ENCODE results near the gene OR51Q1. TPM values are rescaled to one million over a fixed set of nuclear protein-coding genes. Genes with fewer than 3 reads are reported as not detected.

The OR51Q1 gene
- not detected in 2 replicates for total RNA-seq (2013; cell fraction: nucleolus; rRNA removed)
- not detected in 2 replicates for total RNA-seq (2014; rRNA removed)
- total RNA-seq (2014; rRNA removed; fragmentation: Illumina TruSeq; extraction: Trizol), result not detected in 2 replicates
- not detected in 2 replicates for total RNA-seq (2021)
- not detected for polyA plus RNA-seq (2011; ENCODE audit: low read depth)
- not detected in 2 replicates for polyA plus RNA-seq (2011; rRNA removed)
- not detected in 2 replicates for polyA plus RNA-seq (2011; cell fraction: cytosol; rRNA removed)
- not detected in 2 replicates for polyA plus RNA-seq (2011; cell fraction: nucleus; rRNA removed)
- not detected in 2 replicates for polyA plus RNA-seq (2012)
- not detected in 2 replicates for polyA plus RNA-seq (2014; fragmentation: Illumina TruSeq; extraction: Trizol)
- polyA plus RNA-seq (2014; fragmentation: Nextera tagmentation; extraction: Ambion mirVana), result not detected
- not detected in 2 replicates for polyA plus RNA-seq (2014; rRNA removed)
- polyA plus RNA-seq (2016; fragmentation: Nextera tagmentation; extraction: Ambion mirVana), result not detected
- polyA minus RNA-seq (2011; rRNA and poly(A)+ RNA removed), result 0.31 TPM in 1 of 2 replicates, not detected in the other
- polyA minus RNA-seq (2011; cell fraction: cytosol; rRNA and poly(A)+ RNA removed), result not detected in 2 replicates
- polyA minus RNA-seq (2011; cell fraction: nucleus; rRNA and poly(A)+ RNA removed), result 0.38 TPM in 1 of 2 replicates, not detected in the other
- Bru-seq, nascent RNA, result not detected
- not detected for BruChase-seq, experiment 1, labeled RNA remaining after a 6-hour chase
- not detected for BruChase-seq, experiment 2, labeled RNA remaining after a 2-hour chase
- long read RNA-seq, experiment 1, result 0 reads
- long read RNA-seq, experiment 2, result 0 reads

- no peak within 1 kb of the TSS for H3K27ac ChIP-seq (ENCODE audit: control insufficient read depth, insufficient read depth)
- no peaks in the 10 kb centered on the region for H4K20me1 ChIP-seq (ENCODE audit: control insufficient read depth, insufficient read depth)
These were observed at the start of gene OR51Q1 for GRCh38 chr11:5421811-5422210. Gene OR51Q1, plus strand, starts transcription at chr11:5422111. Its CDS starts 90 bp downstream, at chr11:5422201.

More at GRCh38 chr11:5421811-5422210, at the start of gene OR51Q1:
- Histone ChIP-seq H3K9ac (ENCODE audit: control insufficient read depth, insufficient read depth, low read length) (no peak within 1 kb of the TSS), H3K4me2 (ENCODE audit: control insufficient read depth, insufficient read depth) (no peak within 1 kb of the TSS), H2AFZ (ENCODE audit: control insufficient read depth, low read depth, low read length) (no peak within 1 kb of the TSS), H3K36me3 (ENCODE audit: control insufficient read depth in 2 of 2, insufficient read depth in 2 of 2, low read length in 1 of 2) (no peaks in the 10 kb centered on the region), H3K27me3 (replicated peaks in 1 of 2; ENCODE audit: control insufficient read depth in 2 of 2, insufficient read depth in 2 of 2, low read length in 1 of 2) (peaks cover 0 to 2% of the 10 kb centered on the region in 2 experiments; a peak in 2 of 4 replicates), H3K4me3 (no peak within 1 kb of the TSS), H3K9me3 (replicated peaks; ENCODE audit: control insufficient read depth, insufficient read depth, low read length) (no peaks in the 10 kb centered on the region), H3K79me2 (ENCODE audit: control insufficient read depth, insufficient read depth, low read length) (no peaks in the 10 kb centered on the region), H3K4me1 (ENCODE audit: control insufficient read depth, insufficient read depth, low read length) (no peaks in the 10 kb centered on the region)
- CTCF ChIA-PET, result no interaction called here
- intact Hi-C loops (cut with micrococcal nuclease; ENCODE audit: unreplicated experiment) (no loop called here), in situ Hi-C loops (cut with MboI) (no loop called here)
- BruUV-seq (replicated peaks), result no TSS peak
- SMC1A ChIA-PET (ENCODE audit: uncharacterized antibody, unreplicated experiment), result no interaction called here
- DNase-seq (ENCODE audit: low read depth, low spot score) (no peak), FAIRE-seq (no peak), ATAC-seq (no peak)
- WGBS (ENCODE audit: insufficient coverage, insufficient replicate concordance, low lambda C conversion rate, missing lambda C conversion rate), result 31% methylated on average over 1 of the region's 1 CpG
- RAD21 ChIA-PET (ENCODE audit: unreplicated experiment), result no interaction called here
- TF ChIP-seq ASH2L (IDR thresholded peaks at IDR 0.05; ENCODE audit: borderline replicate concordance, low read depth) (no peak), RFX5 (IDR thresholded peaks at IDR 0.05; ENCODE audit: low read depth, low read length) (no peak), BMI1 (IDR thresholded peaks at IDR 0.05; ENCODE audit: borderline replicate concordance) (no peak), IRF4 (IDR thresholded peaks at IDR 0.05; ENCODE audit: low read depth, low read length) (no peak), ZNF24 (IDR thresholded peaks at IDR 0.05) (no peak), HDAC2 (IDR thresholded peaks at IDR 0.05) (no peak), BCL11A (IDR thresholded peaks at IDR 0.05; ENCODE audit: low read depth, low read length) (no peak)
- POLR2A ChIA-PET, result no interaction called here

Measured in GM12878 (cell line).